SK-N-SH treated with all-trans-retinoic acid at 6 μM for 48 hours (cell line): Measurements from ENCODE around the gene PAQR6.

Experiments used
- ARNTL ChIP-seq: fragments of 450-650 bp; formaldehyde crosslinking; IDR thresholded peaks from 2 replicates; pipeline ENCODE4 v1.5.0; 2020; ENCODE audit warnings: low read depth, mild to moderate bottlenecking, moderate library complexity, borderline replicate concordance
- BACH2 ChIP-seq: fragments of 250-450 bp; sonication (Bioruptor Pico); IDR thresholded peaks from 2 replicates; pipeline ENCODE4 v1.9.0; 2021; ENCODE audit warnings: mild to moderate bottlenecking, borderline replicate concordance
- CREB5 ChIP-seq: fragments of 250-450 bp; sonication (Bioruptor Pico); IDR thresholded peaks from 2 replicates; pipeline ENCODE4 v1.5.1; 2020; ENCODE audit warnings: low read depth, mild to moderate bottlenecking, moderate library complexity
- CSDC2 ChIP-seq: fragments of 250-450 bp; sonication (Bioruptor Pico); IDR thresholded peaks from 2 replicates; pipeline ENCODE4 v1.5.0; 2020; ENCODE audit warnings: mild to moderate bottlenecking, moderate library complexity
- ISL1 ChIP-seq: fragments of 250-450 bp; sonication (Bioruptor Pico); IDR thresholded peaks from 2 replicates; pipeline ENCODE4 v2.1.2; 2022; ENCODE audit warnings: mild to moderate bottlenecking, moderate library complexity
- PPARA ChIP-seq: fragments of 250-450 bp; sonication (Bioruptor Pico); IDR thresholded peaks from 2 replicates; pipeline ENCODE4 v1.5.0; 2020; ENCODE audit warnings: mild to moderate bottlenecking, borderline replicate concordance
- RARB ChIP-seq: fragments of 250-450 bp; sonication (Bioruptor Pico); IDR thresholded peaks from 2 replicates; pipeline ENCODE4 v1.8.0; 2021; ENCODE audit warnings: mild to moderate bottlenecking, moderate library complexity
- TCF4 ChIP-seq: fragments of 250-450 bp; sonication (Bioruptor Pico); IDR thresholded peaks from 2 replicates; pipeline ENCODE4 v1.8.0; 2021; ENCODE audit warnings: mild to moderate bottlenecking, moderate library complexity, borderline replicate concordance
- ZFP30 ChIP-seq: fragments of 450-650 bp; formaldehyde crosslinking; IDR thresholded peaks from 2 replicates; pipeline ENCODE4 v1.5.0; 2022; ENCODE audit warnings: mild to moderate bottlenecking, moderate library complexity
- ZNF565 ChIP-seq: fragments of 450-650 bp; formaldehyde crosslinking; conservative IDR thresholded peaks from 2 replicates; pipeline ENCODE4 v1.5.0; 2020; ENCODE audit warnings: low read depth, mild to moderate bottlenecking, moderate library complexity
- ZNF70 ChIP-seq: fragments of 450-650 bp; formaldehyde crosslinking; IDR thresholded peaks from 2 replicates; pipeline ENCODE4 v1.5.0; 2020; ENCODE audit warnings: mild to moderate bottlenecking, moderate library complexity

- TF ChIP-seq BACH2, result no peak
- no peak for TF ChIP-seq ZNF70 (CRISPR knock-in tag)
- no peak for TF ChIP-seq RARB (CRISPR knock-in tag)
- TF ChIP-seq ARNTL, result no peak
- TF ChIP-seq PPARA (CRISPR knock-in tag), result no peak
- TF ChIP-seq TCF4, result no peak
- TF ChIP-seq CSDC2, result no peak
- TF ChIP-seq ZFP30 (CRISPR knock-in tag), result no peak
- TF ChIP-seq ZNF565 (CRISPR knock-in tag), result no peak
- no peak for TF ChIP-seq ISL1 (CRISPR knock-in tag)
- TF ChIP-seq CREB5, result no peak
These were observed 21.7 kb downstream of the PAQR6 start for GRCh38 chr1:156226116-156226538.
